H1 (cell line): Measurements from ENCODE around the gene PEAK1. TPM values are rescaled to one million over a fixed set of nuclear protein-coding genes. Genes with fewer than 3 reads are reported as not detected.

Source experiments
- CTCF ChIA-PET: fragments of 300-600 bp; sonication (Branson Sonifier 250); formaldehyde crosslinking; loops from one replicate; lab custom pipeline; 2021; ENCODE audit not compliant: partially characterized antibody; lab: Charles Lee
- POLR2A ChIA-PET: fragments of 300-600 bp; sonication (Branson Sonifier 250); formaldehyde crosslinking; loops from one replicate; lab custom pipeline; 2021; ENCODE audit warnings: inconsistent platforms; ENCODE audit not compliant: partially characterized antibody; lab: Charles Lee
- DNase-seq, 2 experiments: peaks; one replicate each; pipeline versions ENCODE4 v3.0.0 to v3.0.0-alpha.2; 2010 to 2022; ENCODE audit warnings: low spot score in 2 of 2, low read depth in 1 of 2, mixed read lengths in 1 of 2
- FAIRE-seq: peaks from 2 replicates; lab custom pipeline; 2011; peaks lifted over from hg19 to GRCh38; lab: Jason Lieb, UNC
- H2AFZ ChIP-seq: 2 replicates; pipeline ENCODE4 v1.8.1; 2012; ENCODE audit warnings: low read length, inconsistent platforms
- H2AK5ac ChIP-seq: 2 replicates; pipeline ENCODE4 v1.6.1; 2013; ENCODE audit warnings: low read depth, low read length
- H2BK120ac ChIP-seq: replicated peaks from 2 replicates; pipeline ENCODE3; 2013; ENCODE audit warnings: low read depth, low read length, inconsistent platforms
- H2BK12ac ChIP-seq: 2 replicates; pipeline ENCODE4 v1.6.1; 2013; ENCODE audit warnings: low read depth, low read length
- H2BK15ac ChIP-seq: 2 replicates; pipeline ENCODE4 v1.6.1; 2013; ENCODE audit warnings: low read length
- H2BK20ac ChIP-seq: 2 replicates; pipeline ENCODE4 v1.6.1; 2013; ENCODE audit warnings: low read length
- H2BK5ac ChIP-seq: 2 replicates; pipeline ENCODE4 v1.6.1; 2013; ENCODE audit warnings: low read depth, low read length
- H3K14ac ChIP-seq: 2 replicates; pipeline ENCODE4 v1.6.1; 2013; ENCODE audit warnings: inconsistent platforms; ENCODE audit not compliant: insufficient read length
- H3K18ac ChIP-seq: 2 replicates; pipeline ENCODE4 v1.6.1; 2013; ENCODE audit warnings: low read length; ENCODE audit errors: extremely low read depth
- H3K23ac ChIP-seq: 2 replicates; pipeline ENCODE4 v1.6.1; 2013; ENCODE audit warnings: inconsistent platforms; ENCODE audit not compliant: insufficient read length
- H3K23me2 ChIP-seq: 2 replicates; pipeline ENCODE4 v1.6.1; 2013; ENCODE audit warnings: low read depth, low read length
- H3K27ac ChIP-seq: 2 replicates; pipeline ENCODE4 v1.6.1; 2011; ENCODE audit warnings: low read depth, low read length, inconsistent platforms
- H3K27me3 ChIP-seq, 4 experiments: replicated peaks in 1 of 4; 1 replicate in 1 of 4; 2 replicates in 3 of 4; pipeline versions ENCODE4 v1.6.1 to v1.8.1; 2011 to 2013; ENCODE audit warnings: low read length in 3 of 4, mild to moderate bottlenecking in 3 of 4, inconsistent platforms in 2 of 4, mixed read lengths in 2 of 4, moderate library complexity in 1 of 4; ENCODE audit not compliant: control insufficient read depth in 3 of 4, insufficient read depth in 3 of 4; ENCODE audit errors: extremely low read depth in 1 of 4
- H3K36me3 ChIP-seq, 4 experiments: 2 replicates each; pipeline versions ENCODE4 v1.6.1 to v1.8.1; 2011 to 2013; ENCODE audit warnings: mild to moderate bottlenecking in 4 of 4, low read length in 3 of 4, moderate library complexity in 2 of 4, control low read depth in 1 of 4, inconsistent platforms in 1 of 4; ENCODE audit not compliant: insufficient read depth in 4 of 4, control insufficient read depth in 2 of 4
- H3K4ac ChIP-seq: replicated peaks from 2 replicates; pipeline ENCODE3; 2013; ENCODE audit warnings: low read length, low read depth, mixed read lengths, inconsistent platforms; ENCODE audit not compliant: insufficient read length
- H3K4me1 ChIP-seq, 4 experiments: replicated peaks in 1 of 4; 1 replicate in 1 of 4; 2 replicates in 3 of 4; pipeline versions ENCODE4 v1.6.1 to v1.8.1; 2011 to 2013; ENCODE audit warnings: low read length in 3 of 4, inconsistent platforms in 2 of 4, mixed read lengths in 1 of 4; ENCODE audit not compliant: insufficient read depth in 4 of 4, control insufficient read depth in 3 of 4
- H3K4me2 ChIP-seq, 2 experiments: 2 replicates each; pipeline versions ENCODE4 v1.6.1 to v1.8.1; 2011 to 2013; ENCODE audit warnings: low read depth in 2 of 2, low read length in 2 of 2, control low read depth in 1 of 2, inconsistent platforms in 1 of 2, mild to moderate bottlenecking in 1 of 2; ENCODE audit not compliant: insufficient read depth in 1 of 2
- H3K4me3 ChIP-seq, 4 experiments: fragments of 200-600, 300-600 bp in 1 of 4; sonication (generic), shearing (Covaris generic), sonication (Bioruptor Twin) in 1 of 4; 2 replicates each; pipeline versions ENCODE4 v1.5.1 to v1.8.1; 2011 to 2016; ENCODE audit warnings: low read length in 4 of 4, low read depth in 3 of 4, control low read depth in 2 of 4, inconsistent platforms in 2 of 4, mild to moderate bottlenecking in 2 of 4, mixed read lengths in 1 of 4, moderate library complexity in 1 of 4; ENCODE audit not compliant: insufficient read depth in 2 of 4; ENCODE audit errors: extremely low read depth in 1 of 4
- H3K56ac ChIP-seq: replicated peaks from 2 replicates; pipeline ENCODE3; 2013; ENCODE audit warnings: low read depth, mild to moderate bottlenecking, mixed read lengths, low read length, inconsistent platforms; ENCODE audit not compliant: insufficient read length
- H3K79me1 ChIP-seq: 2 replicates; pipeline ENCODE4 v1.6.1; 2013; ENCODE audit warnings: low read depth, low read length, control low read depth
- H3K79me2 ChIP-seq, 2 experiments: 2 replicates each; pipeline versions ENCODE4 v1.6.1 to v1.8.1; 2012 to 2013; ENCODE audit warnings: low read length in 2 of 2, mild to moderate bottlenecking in 2 of 2, inconsistent platforms in 1 of 2; ENCODE audit not compliant: insufficient read depth in 2 of 2, control insufficient read depth in 1 of 2
- H3K9ac ChIP-seq, 4 experiments: replicated peaks in 1 of 4; 1 replicate in 1 of 4; 2 replicates in 3 of 4; pipeline versions ENCODE4 v1.6.1 to v1.8.1; 2011 to 2013; ENCODE audit warnings: low read depth in 3 of 4, low read length in 3 of 4, control low read depth in 2 of 4, mild to moderate bottlenecking in 2 of 4, moderate library complexity in 2 of 4, inconsistent platforms in 1 of 4; ENCODE audit errors: extremely low read depth in 1 of 4
- H3K9me3 ChIP-seq, 2 experiments: 2 replicates each; pipeline versions ENCODE4 v1.6.1 to v1.8.1; 2012 to 2013; ENCODE audit warnings: mild to moderate bottlenecking in 2 of 2, moderate library complexity in 2 of 2, control low read depth in 1 of 2, inconsistent platforms in 1 of 2, low read depth in 1 of 2, low read length in 1 of 2, mixed read lengths in 1 of 2; ENCODE audit not compliant: insufficient read depth in 2 of 2
- H4K20me1 ChIP-seq, 2 experiments: replicated peaks in 1 of 2; 2 replicates each; pipeline versions ENCODE3 to v1.8.1; 2011 to 2013; ENCODE audit warnings: inconsistent platforms in 2 of 2, low read length in 2 of 2, mild to moderate bottlenecking in 1 of 2; ENCODE audit not compliant: insufficient read depth in 2 of 2, control insufficient read depth in 1 of 2
- H4K5ac ChIP-seq: 2 replicates; pipeline ENCODE4 v1.6.1; 2013; ENCODE audit warnings: low read length, low read depth, mixed read lengths, inconsistent platforms; ENCODE audit not compliant: insufficient read length
- H4K8ac ChIP-seq: 2 replicates; pipeline ENCODE4 v1.8.0; 2013; ENCODE audit warnings: mild to moderate bottlenecking, moderate library complexity, low read length, inconsistent platforms; ENCODE audit not compliant: insufficient read depth; ENCODE audit errors: extremely low read depth
- H4K91ac ChIP-seq: replicated peaks from 2 replicates; pipeline ENCODE3; 2013; ENCODE audit warnings: low read length, mixed read lengths, inconsistent platforms; ENCODE audit not compliant: insufficient read length
- ATF3 ChIP-seq: IDR thresholded peaks from 2 replicates; pipeline ENCODE4 v1.6.1; 2011; ENCODE audit warnings: low read depth, mild to moderate bottlenecking, low read length; ENCODE audit not compliant: insufficient read depth
- BACH1 ChIP-seq: IDR thresholded peaks from 2 replicates; pipeline ENCODE4 v1.6.1; 2012; ENCODE audit warnings: low read length, improper control_type of control experiment
- CBX8 ChIP-seq: fragments of 300-800, 300-1000 bp; sonication (generic); IDR thresholded peaks from 2 replicates; pipeline ENCODE4 v1.7.1; 2016; ENCODE audit warnings: low read depth, low read length, borderline replicate concordance
- CEBPB ChIP-seq: IDR thresholded peaks from 2 replicates; pipeline ENCODE4 v1.6.1; 2012; ENCODE audit warnings: low read depth, low read length
- HDAC2 ChIP-seq, 2 experiments: fragments of 300-600 bp in 1 of 2; sonication (generic) in 1 of 2; IDR thresholded peaks; 2 replicates each; pipeline ENCODE4 v1.6.1; 2011 to 2012; ENCODE audit warnings: low read depth in 2 of 2, low read length in 2 of 2, mild to moderate bottlenecking in 2 of 2, moderate library complexity in 2 of 2, borderline replicate concordance in 1 of 2, inconsistent platforms in 1 of 2
- MAX ChIP-seq: IDR thresholded peaks from 2 replicates; pipeline ENCODE4 v1.6.1; 2012; ENCODE audit warnings: inconsistent platforms
- PHF8 ChIP-seq: fragments of 200-600 bp; sonication (generic); conservative IDR thresholded peaks from 2 replicates; pipeline ENCODE4 v1.7.1; 2012; ENCODE audit warnings: low read depth, mild to moderate bottlenecking, inconsistent platforms, low read length, moderate library complexity
- POLR2A ChIP-seq, 2 experiments: IDR thresholded peaks; 1 replicate in 1 of 2; 2 replicates in 1 of 2; pipeline ENCODE4 v1.6.1; 2011; ENCODE audit warnings: low read depth in 2 of 2, low read length in 2 of 2, mild to moderate bottlenecking in 2 of 2; ENCODE audit errors: control extremely low read depth in 1 of 2
- RAD21 ChIP-seq, 2 experiments: IDR thresholded peaks in 1 of 2; conservative IDR thresholded peaks in 1 of 2; 2 replicates each; pipeline ENCODE4 v1.6.1; 2011; ENCODE audit warnings: low read depth in 2 of 2, low read length in 2 of 2, improper control_type of control experiment in 1 of 2, inconsistent platforms in 1 of 2, mild to moderate bottlenecking in 1 of 2, moderate library complexity in 1 of 2
- RBBP5 ChIP-seq: IDR thresholded peaks from 2 replicates; pipeline ENCODE4 v1.7.1; 2012; ENCODE audit warnings: low read depth, mild to moderate bottlenecking, inconsistent platforms, low read length, moderate library complexity, borderline replicate concordance
- SIX5 ChIP-seq: IDR thresholded peaks from 2 replicates; pipeline ENCODE4 v1.6.1; 2011; ENCODE audit warnings: mild to moderate bottlenecking, low read depth, low read length
- USF2 ChIP-seq: IDR thresholded peaks from 2 replicates; pipeline ENCODE4 v1.6.1; 2011; ENCODE audit warnings: low read length, improper control_type of control experiment
- polyA plus RNA-seq, 7 experiments: library from polyadenylated mRNA; depleted of rRNA in 3 of 7; stranded (reverse) in 5 of 7; unstranded in 2 of 7; fragments of >200 nt in 5 of 7; fragments of 200-250 nt in 2 of 7; gene quantifications; 1 replicate in 5 of 7; 2 replicates in 1 of 7; 4 replicates in 1 of 7; pipeline versions ENCODE4 v1.2.1 to v1.2.3, GENCODE V29; 2011 to 2013; ENCODE audit warnings: missing spikeins in 2 of 7, mixed read lengths in 2 of 7
- total RNA-seq: library from RNA; stranded (reverse); fragmentation: NEBNext Ultra II Directional; extraction: Animal tissue kit (Norgen Biotek cat#: 25700); gene quantifications from 2 replicates; pipeline ENCODE4 v1.2.1, GENCODE V29; 2021

PEAK1 gene
- total and polyA plus RNA-seq, 2 of the 8 experiments (the other 6 are each of a cell fraction or from before 2014, with no cell fraction given) = 8.8 to 44.8 TPM

GRCh38 chr15:77354063-77354462 is 65.8 kb downstream of the PEAK1 start:
- no peak for FAIRE-seq
- TF ChIP-seq SIX5 (no peak), CBX8 (no peak), HDAC2 (IDR thresholded peaks at IDR 0.05; ENCODE audit: borderline replicate concordance in 1 of 2, low read depth in 2 of 2, low read length in 2 of 2) (no peak), POLR2A (IDR thresholded peaks at IDR 0.05; ENCODE audit: control extremely low read depth in 1 of 2, low read depth in 2 of 2, low read length in 2 of 2) (no peak), RBBP5 (no peak), ATF3 (no peak), BACH1 (no peak), USF2 (no peak), CEBPB (no peak), MAX (no peak), RAD21 (IDR thresholded peaks at IDR 0.05 in 1 of 2, conservative IDR thresholded peaks at IDR 0.05 in 1 of 2; ENCODE audit: low read depth in 2 of 2, low read length in 2 of 2) (no peak), PHF8 (no peak)

More at GRCh38 chr15:77354063-77354462, 65.8 kb downstream of the PEAK1 start:
- H2AK5ac ChIP-seq = no peak overlapping the region
- H3K4me3 ChIP-seq = no peak overlapping the region
- no peak overlapping the region for H2BK5ac ChIP-seq
- H2BK15ac ChIP-seq = no peak overlapping the region
- peaks cover 0 to 7% (median 2%) of the 10 kb centered on the region in 4 experiments; a peak in 4 of 7 replicates for H3K4me1 ChIP-seq
- H4K5ac ChIP-seq = no peak overlapping the region
- H2BK120ac ChIP-seq = no peak overlapping the region
- H2AFZ ChIP-seq = no peak overlapping the region
- POLR2A ChIA-PET = no interaction called here
- no peak overlapping the region for H3K4ac ChIP-seq
- 0 out of 4 replicates have a peak, but pooled peaks cover 0 to 4% of the 10 kb centered on the region in 2 experiments for H3K79me2 ChIP-seq
- H4K20me1 ChIP-seq = peaks cover 0 to 3% of the 10 kb centered on the region in 2 experiments
- no peak overlapping the region for H3K27ac ChIP-seq
- no peak overlapping the region for H3K4me2 ChIP-seq
- CTCF ChIA-PET = no interaction called here
- H3K79me1 ChIP-seq = no peaks in the 10 kb centered on the region
- H4K8ac ChIP-seq = no peak overlapping the region
- no peaks in the 10 kb centered on the region for H3K36me3 ChIP-seq
- no peak overlapping the region for H4K91ac ChIP-seq
- DNase-seq = no peak
- no peak overlapping the region for H3K14ac ChIP-seq
- no peak overlapping the region for H2BK12ac ChIP-seq
- H3K56ac ChIP-seq = no peak overlapping the region
- no peaks in the 10 kb centered on the region; the same call in 1 of the 2 replicates for H3K23me2 ChIP-seq
- H3K27me3 ChIP-seq = no peaks in the 10 kb centered on the region
- no peak overlapping the region for H2BK20ac ChIP-seq
- no peaks in the 10 kb centered on the region for H3K9me3 ChIP-seq
- H3K23ac ChIP-seq = no peak overlapping the region
- H3K18ac ChIP-seq = no peak overlapping the region
- no peak overlapping the region for H3K9ac ChIP-seq
